Cerebellar cortex (tissue), 1 donor: Measurements from ENCODE around the gene CAMSAP2.

Experiments used
- DNase-seq: peaks from one replicate; pipeline ENCODE4 v3.0.0-alpha.2; 2015; ENCODE audit warnings: low spot score

Gene CAMSAP2

GRCh38 chr1:200899451-200899915, 160.8 kb downstream of the CAMSAP2 start:
- no peak for DNase-seq

- DNase-seq: no peak
Observed at GRCh38 chr1:200899954-200900867, 161.5 kb downstream of the CAMSAP2 start.

GRCh38 chr1:200900877-200901276, 162.2 kb downstream of the CAMSAP2 start:
- DNase-seq: no peak

- no peak for DNase-seq
Observed at GRCh38 chr1:200901350-200901749, 162.7 kb downstream of the CAMSAP2 start.

- DNase-seq: no peak
Observed at GRCh38 chr1:200901796-200902444, 163.2 kb downstream of the CAMSAP2 start.

- DNase-seq: no peak
Observed at GRCh38 chr1:200903793-200904192, 165.1 kb downstream of the CAMSAP2 start.

GRCh38 chr1:200904772-200905171, 166.1 kb downstream of the CAMSAP2 start:
- no peak for DNase-seq

GRCh38 chr1:200905411-200906052, 166.8 kb downstream of the CAMSAP2 start:
- no peak for DNase-seq

- DNase-seq: no peak
Observed at GRCh38 chr1:200906491-200906890, 167.8 kb downstream of the CAMSAP2 start.

- DNase-seq: no peak
Observed at GRCh38 chr1:200907611-200908097, 169.0 kb downstream of the CAMSAP2 start.

GRCh38 chr1:200908191-200908868, 169.6 kb downstream of the CAMSAP2 start:
- no peak for DNase-seq

GRCh38 chr1:200909071-200909470, 170.4 kb downstream of the CAMSAP2 start:
- no peak for DNase-seq

- no peak for DNase-seq
Observed at GRCh38 chr1:200909757-200910239, 171.1 kb downstream of the CAMSAP2 start.
